HEK293 (cell line): ENCODE results near the gene SMC5.

Source experiments
- KLF16 ChIP-seq: fragments of 450-650 bp; formaldehyde crosslinking; IDR thresholded peaks from 2 replicates; pipeline ENCODE4 v1.5.1; 2017; ENCODE audit warnings: missing biosample characterization, missing genetic modification characterization
- MEIS1 ChIP-seq: sonication (generic); formaldehyde crosslinking; IDR thresholded peaks from 2 replicates; pipeline ENCODE4 v1.8.1; 2022; ENCODE audit warnings: missing genetic modification reagents, mild to moderate bottlenecking, borderline replicate concordance
- YY2 ChIP-seq: fragments of 450-650 bp; formaldehyde crosslinking; IDR thresholded peaks from 2 replicates; pipeline ENCODE4 v1.5.1; 2016; ENCODE audit warnings: missing biosample characterization, missing genetic modification characterization
- ZBTB21 ChIP-seq: fragments of 450-650 bp; formaldehyde crosslinking; IDR thresholded peaks from 2 replicates; pipeline ENCODE4 v1.5.1; 2017; ENCODE audit warnings: missing biosample characterization, missing genetic modification characterization
- ZNF174 ChIP-seq: fragments of 450-650 bp; formaldehyde crosslinking; IDR thresholded peaks from 2 replicates; pipeline ENCODE4 v1.5.0; 2017; ENCODE audit warnings: missing biosample characterization, mild to moderate bottlenecking, missing genetic modification characterization
- ZNF223 ChIP-seq: fragments of 450-650 bp; formaldehyde crosslinking; IDR thresholded peaks from 2 replicates; pipeline ENCODE4 v1.5.1; 2016; ENCODE audit warnings: missing biosample characterization, missing genetic modification characterization
- ZNF311 ChIP-seq: fragments of 450-650 bp; formaldehyde crosslinking; IDR thresholded peaks from 2 replicates; pipeline ENCODE4 v1.5.1; 2017; ENCODE audit warnings: missing biosample characterization, missing genetic modification characterization, borderline replicate concordance
- ZNF558 ChIP-seq: fragments of 450-650 bp; formaldehyde crosslinking; IDR thresholded peaks from 2 replicates; pipeline ENCODE4 v1.5.1; 2016; ENCODE audit warnings: missing biosample characterization, missing genetic modification characterization
- ZNF660 ChIP-seq: fragments of 450-650 bp; IDR thresholded peaks from 2 replicates; pipeline ENCODE4 v1.5.1; 2018; ENCODE audit warnings: missing biosample characterization, mild to moderate bottlenecking, missing genetic modification characterization
- ZNF670 ChIP-seq: fragments of 450-650 bp; formaldehyde crosslinking; IDR thresholded peaks from 2 replicates; pipeline ENCODE4 v1.5.1; 2016; ENCODE audit warnings: missing biosample characterization, missing genetic modification characterization, low read depth
- ZNF707 ChIP-seq: fragments of 450-650 bp; formaldehyde crosslinking; IDR thresholded peaks from 2 replicates; pipeline ENCODE4 v1.5.1; 2016; ENCODE audit warnings: missing biosample characterization, missing genetic modification characterization
- TF ChIP-seq, protein P1 (sequence below): fragments of 450-650 bp; formaldehyde crosslinking; IDR thresholded peaks from 2 replicates; pipeline ENCODE4 v1.5.1; 2016; ENCODE audit warnings: missing biosample characterization, missing genetic modification characterization

DNA sequence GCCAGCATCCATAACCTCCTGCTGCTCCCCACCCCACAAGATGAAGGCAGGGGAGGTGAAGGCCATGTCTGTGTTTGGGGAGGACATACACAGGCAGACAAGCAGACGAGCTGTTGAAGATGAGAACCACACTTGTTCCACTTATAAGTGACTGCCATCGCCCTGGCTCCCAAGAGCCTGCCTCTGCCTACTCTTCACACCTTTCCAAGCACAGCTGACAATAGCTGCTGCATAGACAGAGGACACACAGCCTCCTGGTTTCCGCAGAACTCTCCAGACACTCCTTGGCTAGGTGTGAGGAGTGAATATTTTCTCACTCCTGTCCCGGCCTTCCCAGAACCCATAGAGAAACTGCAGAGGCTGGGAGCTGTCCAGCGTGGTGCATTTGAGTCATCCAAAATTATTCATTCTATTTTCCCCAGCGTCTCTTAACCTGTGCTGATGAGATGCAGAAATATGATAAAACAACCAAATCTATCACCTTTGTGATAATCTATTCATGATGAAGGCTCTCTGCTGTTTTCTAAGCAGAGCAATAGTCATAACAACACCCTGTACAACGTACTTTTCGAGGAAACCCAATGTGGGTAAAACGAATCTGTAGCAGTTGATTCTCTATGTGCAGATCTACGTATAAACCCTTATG lies 131.0 kb downstream of the SMC5 start:
- TF ChIP-seq ZNF223 (no peak), ZNF707 (tag by site-specific recombination) (no peak), ZBTB21 (tag by site-specific recombination) (no peak), MEIS1 (CRISPR knock-in tag) (no peak), ZNF174 (tag by site-specific recombination) (no peak), KLF16 (tag by site-specific recombination) (no peak), ZNF670 (no peak), ZNF311 (tag by site-specific recombination) (no peak), ZNF660 (no peak), YY2 (no peak), ZNF558 (tag by site-specific recombination) (no peak)
- TF ChIP-seq, protein P1, sequence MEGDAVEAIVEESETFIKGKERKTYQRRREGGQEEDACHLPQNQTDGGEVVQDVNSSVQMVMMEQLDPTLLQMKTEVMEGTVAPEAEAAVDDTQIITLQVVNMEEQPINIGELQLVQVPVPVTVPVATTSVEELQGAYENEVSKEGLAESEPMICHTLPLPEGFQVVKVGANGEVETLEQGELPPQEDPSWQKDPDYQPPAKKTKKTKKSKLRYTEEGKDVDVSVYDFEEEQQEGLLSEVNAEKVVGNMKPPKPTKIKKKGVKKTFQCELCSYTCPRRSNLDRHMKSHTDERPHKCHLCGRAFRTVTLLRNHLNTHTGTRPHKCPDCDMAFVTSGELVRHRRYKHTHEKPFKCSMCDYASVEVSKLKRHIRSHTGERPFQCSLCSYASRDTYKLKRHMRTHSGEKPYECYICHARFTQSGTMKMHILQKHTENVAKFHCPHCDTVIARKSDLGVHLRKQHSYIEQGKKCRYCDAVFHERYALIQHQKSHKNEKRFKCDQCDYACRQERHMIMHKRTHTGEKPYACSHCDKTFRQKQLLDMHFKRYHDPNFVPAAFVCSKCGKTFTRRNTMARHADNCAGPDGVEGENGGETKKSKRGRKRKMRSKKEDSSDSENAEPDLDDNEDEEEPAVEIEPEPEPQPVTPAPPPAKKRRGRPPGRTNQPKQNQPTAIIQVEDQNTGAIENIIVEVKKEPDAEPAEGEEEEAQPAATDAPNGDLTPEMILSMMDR (tag by site-specific recombination), result no peak
